Endometrial microvascular endothelial cells (primary cell): ENCODE measurements around the gene CHST2. TPM values are rescaled to one million over a fixed set of nuclear protein-coding genes. Genes with fewer than 3 reads are reported as not detected.
"Not testable (repeated sequence)": the region's sequence is repeated elsewhere in the genome, so short reads cannot be mapped to it uniquely, and the experiment has no call there.

ENCODE experiments used
- in situ Hi-C: cut with HindIII; loops from 2 replicates; pipeline ENCODE4 v1.10.0; 2017; ENCODE audit warnings: low sequenced_read_pairs, low pct_unique_long_range_greater_than_20kb; ENCODE audit errors: inconsistent ontology term
- total RNA-seq: library from RNA; depleted of rRNA; stranded (reverse); fragments of >200 nt; gene quantifications from one replicate; pipeline ENCODE4 v1.2.3, GENCODE V29; 2015; ENCODE audit errors: inconsistent ontology term

The CHST2 gene
- total RNA-seq, 1 donor from 2014 or later = 13.9 TPM

GRCh38 chr3:143155756-143156155 is 36.2 kb downstream of the CHST2 start:
- in situ Hi-C loops = no loop called here

- in situ Hi-C loops = no loop called here
Observed at GRCh38 chr3:143158014-143158988, 38.7 kb downstream of the CHST2 start.

GRCh38 chr3:143160437-143160836 is 40.9 kb downstream of the CHST2 start:
- in situ Hi-C loops = no loop called here

- in situ Hi-C loops = no loop called here
Observed at GRCh38 chr3:143163562-143164100, 44.1 kb downstream of the CHST2 start.

DNA sequence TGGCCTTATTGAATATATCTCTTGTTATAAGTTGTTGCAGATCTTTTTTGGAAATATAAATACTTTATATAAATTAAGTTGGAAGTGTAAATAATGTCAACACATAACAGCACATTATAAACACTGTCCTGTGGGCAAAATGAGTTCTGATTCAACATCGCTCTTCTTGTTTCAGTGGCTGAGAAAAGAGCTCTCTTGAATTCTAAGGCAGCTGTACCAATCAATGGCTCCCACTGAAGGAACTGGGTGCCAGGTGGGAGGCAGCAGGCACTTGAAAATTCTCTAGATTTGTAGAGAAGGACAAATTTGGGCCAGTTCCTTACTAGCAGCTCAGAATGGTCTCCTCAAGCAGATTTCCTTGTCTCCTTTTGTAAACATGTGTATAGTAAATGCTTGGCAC is 45.6 kb downstream of the CHST2 start:
- in situ Hi-C loops = no loop called here

DNA sequence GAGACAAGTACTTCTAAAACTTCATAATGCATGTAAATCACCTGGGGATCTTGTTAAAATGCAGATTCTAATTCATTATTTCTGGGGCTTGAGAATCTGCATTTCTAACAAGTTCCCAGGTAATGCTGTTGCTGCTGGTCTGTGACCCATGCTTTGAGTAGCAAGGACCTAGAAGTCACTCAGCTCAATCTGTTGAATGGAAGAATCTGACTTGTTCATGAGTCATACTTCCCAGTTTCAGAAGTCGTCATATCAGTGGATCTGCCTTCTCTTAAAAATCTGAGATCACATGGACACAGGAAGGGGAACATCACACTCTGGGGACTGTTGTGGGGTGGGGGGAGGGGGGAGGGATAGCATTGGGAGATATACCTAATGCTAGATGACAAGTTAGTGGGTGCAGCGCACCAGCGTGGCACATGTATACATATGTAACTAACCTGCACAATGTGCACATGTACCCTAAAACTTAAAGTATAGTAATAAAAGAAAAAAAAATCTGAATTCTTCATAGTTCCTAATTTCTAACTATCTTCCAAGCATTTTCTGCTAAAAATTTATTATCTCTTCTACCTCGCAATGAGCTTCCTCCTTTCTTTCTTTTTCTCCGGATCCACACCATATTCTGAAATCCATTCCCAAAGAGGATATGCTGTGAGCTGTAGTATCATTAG is 46.2 kb downstream of the CHST2 start:
- in situ Hi-C loops = not testable (repeated sequence)

DNA sequence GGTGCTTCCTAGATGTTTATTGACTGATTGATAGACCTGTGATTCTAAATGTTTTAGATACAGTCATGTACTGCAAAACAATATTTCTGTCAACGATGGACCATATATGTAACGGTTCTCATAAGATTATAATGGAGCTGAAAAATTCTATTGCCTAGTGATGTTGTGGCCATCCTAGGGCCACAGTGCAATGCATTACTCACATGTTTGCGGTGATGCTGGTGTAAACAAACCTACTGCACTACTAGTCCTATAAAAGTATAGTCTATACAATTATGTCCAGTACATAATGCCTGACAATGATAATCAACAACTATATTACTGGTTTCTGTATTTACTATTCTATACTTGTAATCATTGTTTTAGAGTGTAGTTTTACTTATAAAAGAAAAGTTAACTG is 46.8 kb downstream of the CHST2 start:
- in situ Hi-C loops = no loop called here

DNA sequence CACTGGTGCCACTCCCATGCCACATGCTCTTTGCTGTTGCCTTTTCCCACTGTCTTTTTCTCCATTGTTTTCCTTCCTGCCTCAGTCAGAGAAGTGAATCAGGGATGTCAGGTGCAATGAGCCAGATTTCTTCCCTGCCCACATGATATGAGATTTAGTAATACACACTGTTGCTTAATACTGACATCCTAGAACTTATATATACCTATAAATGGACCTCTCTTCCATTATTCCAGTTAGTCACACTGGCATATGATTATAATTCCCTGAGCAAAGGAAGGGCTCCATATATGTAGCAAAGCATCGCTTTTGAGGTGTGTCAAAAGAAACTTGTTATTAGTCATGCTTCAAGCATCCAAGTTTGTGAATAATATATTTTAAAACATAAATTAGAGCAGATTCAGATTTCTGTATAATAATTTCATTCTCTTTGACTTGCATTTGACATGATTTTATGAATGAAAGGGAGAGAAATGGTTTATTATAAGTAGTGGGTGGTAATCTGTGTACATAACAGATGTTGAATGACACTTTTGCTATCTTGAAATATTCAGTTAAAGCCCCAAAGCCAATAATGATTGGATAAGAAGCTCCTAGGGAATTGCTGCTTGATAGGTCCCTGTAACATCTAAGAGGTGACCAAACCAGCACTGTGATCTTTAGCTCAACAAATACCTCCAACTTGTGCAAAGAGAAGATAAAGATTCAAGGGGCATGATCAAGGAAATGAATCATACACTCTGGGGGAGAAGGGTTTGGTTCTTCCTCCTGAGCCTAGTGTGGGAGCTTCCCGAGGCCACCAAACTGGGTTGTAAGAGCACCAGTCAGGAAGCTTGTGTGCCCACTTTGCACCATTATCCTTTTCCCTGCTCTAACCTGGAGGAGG is 48.6 kb downstream of the CHST2 start:
- in situ Hi-C loops = no loop called here

DNA sequence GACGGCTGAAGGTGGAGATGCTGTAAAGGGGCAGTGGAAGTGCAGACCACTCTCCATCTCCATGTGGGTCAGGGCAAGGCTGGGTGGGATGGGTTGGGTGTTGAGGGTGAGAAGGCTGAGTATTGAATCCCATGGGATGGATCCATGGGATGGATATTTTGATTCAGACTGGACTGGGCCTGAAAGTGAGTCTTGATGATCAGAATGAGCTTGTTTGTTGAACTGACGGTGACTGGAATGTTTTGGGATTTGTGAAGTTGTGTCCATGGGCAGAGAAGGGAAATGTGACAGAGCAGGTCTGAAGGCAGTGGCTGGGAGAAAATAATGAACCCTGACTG is 49.3 kb downstream of the CHST2 start:
- in situ Hi-C loops = no loop called here

DNA sequence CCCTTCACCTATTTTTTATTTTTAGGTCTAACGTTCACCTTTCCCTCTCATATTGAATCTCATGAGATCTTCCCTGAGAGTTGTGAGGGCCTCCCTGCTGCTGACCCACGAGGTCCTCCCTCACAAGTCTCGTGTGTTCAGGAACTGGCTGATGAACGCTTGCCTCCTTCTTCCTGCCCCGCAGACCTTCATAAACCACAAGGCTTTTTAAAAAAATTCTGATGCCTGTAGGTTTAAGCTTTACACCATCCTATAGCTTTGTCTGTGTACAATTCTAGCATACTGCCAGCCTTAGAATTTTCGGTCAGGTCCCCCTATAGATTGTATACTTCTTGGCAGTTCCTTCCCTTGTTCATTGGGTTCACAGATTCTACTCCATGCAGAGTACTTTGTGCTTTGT is 50.5 kb downstream of the CHST2 start:
- in situ Hi-C loops = no loop called here

- in situ Hi-C loops = no loop called here
Observed at GRCh38 chr3:143170676-143171075, 51.1 kb downstream of the CHST2 start.

- in situ Hi-C loops = no loop called here
Observed at GRCh38 chr3:143171141-143171980, 51.8 kb downstream of the CHST2 start.

DNA sequence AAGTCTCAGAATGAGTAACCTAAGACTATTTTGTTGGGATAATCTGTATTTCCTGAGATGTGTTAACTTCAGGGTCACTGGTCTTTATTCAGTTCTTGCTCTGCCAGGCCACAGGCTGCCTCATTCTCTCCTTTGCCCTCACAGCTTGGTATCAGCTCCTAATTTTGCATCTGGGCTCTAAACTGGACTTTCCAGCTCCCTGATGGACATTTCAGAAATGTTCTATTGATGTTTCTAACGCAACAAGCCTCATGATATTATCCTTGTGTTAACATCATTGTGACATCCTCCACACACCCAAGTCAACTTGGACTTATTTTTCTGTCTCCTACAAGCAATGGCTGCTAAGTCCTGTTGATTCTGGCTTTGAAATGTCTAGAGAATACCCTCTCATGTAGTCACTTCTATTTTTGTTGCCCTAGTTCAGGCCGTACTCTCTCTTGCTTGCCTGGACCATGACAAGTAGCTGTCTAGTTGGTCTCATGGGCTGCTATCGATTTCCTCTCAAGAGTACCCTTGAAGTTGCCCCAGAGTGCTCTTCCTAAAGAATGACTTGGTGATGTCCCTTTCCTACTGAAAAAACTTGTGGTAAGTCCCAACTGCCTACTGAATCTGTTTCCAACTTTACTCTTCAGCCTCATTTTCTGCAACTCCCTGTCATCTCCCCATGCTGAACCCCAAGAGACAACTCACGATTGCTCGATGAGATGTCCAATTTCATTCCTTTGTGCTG is 52.7 kb downstream of the CHST2 start:
- in situ Hi-C loops = no loop called here

DNA sequence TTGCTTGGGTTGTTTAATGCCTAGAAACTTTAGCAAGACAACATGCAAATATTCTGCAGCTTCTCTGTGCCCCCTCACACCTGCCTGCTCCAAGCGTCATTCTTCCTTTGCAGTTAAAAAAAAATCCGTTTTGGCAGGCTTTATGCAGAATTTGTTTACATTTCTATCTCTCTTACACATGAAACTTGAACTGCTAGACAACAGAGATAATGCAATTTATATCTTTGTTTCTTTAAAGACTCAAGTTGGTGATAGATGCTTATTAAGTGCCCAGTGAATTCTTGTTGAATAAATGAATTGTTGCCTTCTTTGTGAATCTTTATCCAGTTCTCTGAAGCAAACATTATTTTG is 53.2 kb downstream of the CHST2 start:
- in situ Hi-C loops = no loop called here

GRCh38 chr3:143173242-143173641 is 53.7 kb downstream of the CHST2 start:
- in situ Hi-C loops = no loop called here
